ENCODE measurements around the gene DNAH17. TPM values are rescaled to one million over a fixed set of nuclear protein-coding genes. Genes with fewer than 3 reads are reported as not detected.
A peak's percentile ranks its signal among the peaks of the same experiment; 100 is the strongest.

The DNAH17 gene
- total RNA-seq, 1 donor from 2014 or later, result not detected

DNA sequence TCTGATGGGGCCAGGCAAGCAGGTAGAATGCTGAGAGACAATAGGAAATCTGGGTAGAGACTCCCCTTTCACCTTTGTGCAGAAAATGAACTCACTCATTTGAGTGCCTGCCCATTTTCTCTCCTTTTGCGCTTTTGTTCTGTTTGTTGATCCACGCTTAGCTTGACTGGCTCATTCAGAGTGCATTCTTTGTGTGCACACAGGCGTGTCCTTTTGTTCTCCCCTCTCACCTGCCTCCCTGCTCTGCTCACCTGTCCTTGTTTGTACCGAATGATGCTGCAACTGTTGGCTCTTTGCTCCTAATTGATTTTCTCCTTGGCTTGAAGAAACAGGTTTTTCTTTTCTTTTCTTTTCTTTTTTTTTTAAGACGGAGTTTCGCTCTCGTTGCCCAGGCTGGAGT, 183.0 kb downstream of the DNAH17 start:
- Histone ChIP-seq H3K9me3 (replicated peaks) (no peaks in the 10 kb centered on the region), H3K27me3 (ENCODE audit: low read depth) (no peaks in the 10 kb centered on the region), H3K36me3 (peaks cover 25% of the 10 kb centered on the region), H3K4me3 (no peak overlapping the region), H3K27ac (replicated peaks) (peak overlapping the region; percentile 90), H3K4me1 (peaks cover 86% of the 10 kb centered on the region)
- intact Hi-C loops (cut with micrococcal nuclease), result no loop called here
- no peak for TF ChIP-seq CTCF (IDR thresholded peaks at IDR 0.05; ENCODE audit: borderline replicate concordance)
- no peak for DNase-seq

DNA sequence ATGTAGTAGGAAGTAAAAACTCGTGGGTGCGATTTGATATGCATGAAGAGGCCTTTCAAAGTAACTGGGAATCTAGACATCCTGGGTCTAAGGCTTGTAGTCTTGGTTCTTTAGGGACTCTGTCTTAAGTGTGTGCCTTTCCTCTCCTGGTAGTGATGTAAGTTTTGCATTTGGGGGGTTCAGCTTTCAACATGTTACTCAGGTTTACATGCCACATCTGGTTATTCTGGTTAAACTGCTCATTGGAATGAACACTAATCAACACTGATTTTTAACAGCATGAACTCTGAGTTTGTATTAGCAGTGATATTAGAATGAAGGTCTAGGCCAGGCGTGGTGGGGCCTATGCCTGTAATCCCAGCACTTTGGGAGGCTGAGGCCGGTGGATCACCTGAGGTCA, 183.6 kb downstream of the DNAH17 start:
- no peak overlapping the region for H3K27ac ChIP-seq (replicated peaks)
- intact Hi-C loops (cut with micrococcal nuclease), result no loop called here
- no peak overlapping the region for H3K4me3 ChIP-seq
- no peaks in the 10 kb centered on the region for H3K27me3 ChIP-seq (ENCODE audit: low read depth)
- TF ChIP-seq CTCF (IDR thresholded peaks at IDR 0.05; ENCODE audit: borderline replicate concordance), result no peak
- no peak for DNase-seq
- peaks cover 86% of the 10 kb centered on the region for H3K4me1 ChIP-seq
- peaks cover 19% of the 10 kb centered on the region for H3K36me3 ChIP-seq
- no peaks in the 10 kb centered on the region for H3K9me3 ChIP-seq (replicated peaks)

GRCh38 chr17:78392295-78392694, 184.9 kb downstream of the DNAH17 start:
- H3K9me3 ChIP-seq (replicated peaks), result no peaks in the 10 kb centered on the region
- peak overlapping the region; percentile 84 for H3K27ac ChIP-seq (replicated peaks)
- H3K36me3 ChIP-seq, result peaks cover 15% of the 10 kb centered on the region
- DNase-seq, result no peak
- intact Hi-C loops (cut with micrococcal nuclease), result no loop called here
- no peak for TF ChIP-seq CTCF (IDR thresholded peaks at IDR 0.05; ENCODE audit: borderline replicate concordance)
- no peaks in the 10 kb centered on the region for H3K27me3 ChIP-seq (ENCODE audit: low read depth)
- no peak overlapping the region for H3K4me3 ChIP-seq
- H3K4me1 ChIP-seq, result peaks cover 86% of the 10 kb centered on the region

DNA sequence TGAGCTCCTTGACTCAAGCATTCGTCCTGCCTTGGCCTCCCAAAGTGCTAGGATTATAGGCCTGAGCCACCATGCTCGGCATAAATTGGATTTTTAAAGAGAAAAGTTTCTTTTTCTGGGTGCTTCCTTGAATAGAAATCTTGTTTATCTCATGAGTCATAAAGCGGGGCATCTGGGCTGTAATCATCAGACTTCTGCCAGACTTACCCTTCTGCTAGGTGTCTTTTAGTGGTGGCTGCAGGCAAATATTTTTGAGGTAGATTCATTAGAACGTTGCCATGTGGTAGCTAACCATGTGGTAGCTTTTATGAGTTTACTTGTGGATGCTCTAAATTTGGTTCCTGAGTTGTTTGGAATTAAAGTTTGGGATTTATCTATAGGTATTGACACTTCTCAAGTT, 185.4 kb downstream of the DNAH17 start:
- peaks cover 86% of the 10 kb centered on the region for H3K4me1 ChIP-seq
- no peaks in the 10 kb centered on the region for H3K9me3 ChIP-seq (replicated peaks)
- H3K4me3 ChIP-seq, result no peak overlapping the region
- H3K36me3 ChIP-seq, result peaks cover 15% of the 10 kb centered on the region
- intact Hi-C loops (cut with micrococcal nuclease), result no loop called here
- H3K27ac ChIP-seq (replicated peaks), result peak overlapping the region; percentile 84
- no peaks in the 10 kb centered on the region for H3K27me3 ChIP-seq (ENCODE audit: low read depth)
- no peak for DNase-seq
- TF ChIP-seq CTCF (IDR thresholded peaks at IDR 0.05; ENCODE audit: borderline replicate concordance), result no peak

DNA sequence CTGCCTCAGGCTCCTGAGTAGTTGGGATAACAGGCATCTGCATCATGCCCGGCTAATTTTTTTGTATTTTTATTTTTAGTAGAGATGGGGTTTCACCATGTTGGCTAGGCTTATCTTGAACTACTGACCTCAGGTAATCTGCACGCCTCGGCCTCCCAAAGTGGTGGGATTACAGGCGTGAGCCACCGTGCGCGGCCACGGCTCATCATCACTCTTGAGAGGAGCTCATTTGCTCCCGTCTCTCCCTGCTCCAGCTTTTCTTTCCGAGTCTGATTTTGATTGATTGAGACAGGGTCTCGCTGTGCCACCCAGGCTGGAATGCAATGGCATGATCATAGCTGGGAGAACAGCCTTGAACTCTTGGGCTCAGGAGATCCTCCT, 186.2 kb downstream of the DNAH17 start:
- Histone ChIP-seq H3K27ac (replicated peaks) (peak overlapping the region; percentile 84), H3K9me3 (replicated peaks) (no peaks in the 10 kb centered on the region), H3K27me3 (ENCODE audit: low read depth) (no peaks in the 10 kb centered on the region), H3K4me3 (no peak overlapping the region), H3K4me1 (peaks cover 86% of the 10 kb centered on the region), H3K36me3 (peaks cover 15% of the 10 kb centered on the region)
- no peak for TF ChIP-seq CTCF (IDR thresholded peaks at IDR 0.05; ENCODE audit: borderline replicate concordance)
- no peak for DNase-seq
- intact Hi-C loops (cut with micrococcal nuclease), result no loop called here
